ENCODE measurements around the gene UBR7.

Gene UBR7

GRCh38 chr14:93262446-93262845 lies 55.4 kb downstream of the UBR7 start:
- DNase-seq = no peak

GRCh38 chr14:93263416-93263815 lies 56.4 kb downstream of the UBR7 start:
- no peak for DNase-seq

- no peak for DNase-seq
These were observed 59.1 kb downstream of the UBR7 start for GRCh38 chr14:93266127-93266526.

- no peak for DNase-seq
These were observed 60.2 kb downstream of the UBR7 start for GRCh38 chr14:93267149-93267711.

- no peak for DNase-seq
These were observed 61.4 kb downstream of the UBR7 start for GRCh38 chr14:93268406-93268805.

GRCh38 chr14:93269341-93270068 lies 62.4 kb downstream of the UBR7 start:
- DNase-seq = no peak

- no peak for DNase-seq
These were observed 64.1 kb downstream of the UBR7 start for GRCh38 chr14:93271111-93271510.

- no peak for DNase-seq
These were observed 67.2 kb downstream of the UBR7 start for GRCh38 chr14:93274055-93274806.

GRCh38 chr14:93276031-93276716 lies 69.1 kb downstream of the UBR7 start:
- DNase-seq = no peak

Data from CD4-positive, alpha-beta T cell treated with Interleukin-4 for 4 hours (primary cell).